HepG2 (cell line): Measurements from ENCODE around the gene CDHR5. TPM values are rescaled to one million over a fixed set of nuclear protein-coding genes. Genes with fewer than 3 reads are reported as not detected.
A peak's percentile ranks its signal among the peaks of the same experiment; 100 is the strongest.

ENCODE experiments used
- ATF1 ChIP-seq: IDR thresholded peaks from 2 replicates; pipeline ENCODE4 v1.6.1; 2016; ENCODE audit warnings: mild to moderate bottlenecking, control low read depth
- ATF7 ChIP-seq, 2 experiments: fragments of 450-650 bp in 1 of 2; sonication (generic) in 1 of 2; formaldehyde crosslinking in 1 of 2; IDR thresholded peaks; 2 replicates each; pipeline versions ENCODE4 v1.4.0 to v1.6.1; 2016 to 2020; ENCODE audit warnings: antibody characterized with exemption in 1 of 2, mild to moderate bottlenecking in 1 of 2, missing genetic modification reagents in 1 of 2
- DMAP1 ChIP-seq: IDR thresholded peaks from 2 replicates; pipeline ENCODE4 v1.6.1; 2016
- FUBP1 ChIP-seq: sonication (generic); formaldehyde crosslinking; IDR thresholded peaks from 2 replicates; pipeline ENCODE4 v1.5.1; 2020; ENCODE audit warnings: missing genetic modification reagents, mild to moderate bottlenecking, borderline replicate concordance
- HNF4G ChIP-seq, 2 experiments: sonication (generic) in 1 of 2; formaldehyde crosslinking in 1 of 2; IDR thresholded peaks; 2 replicates each; pipeline versions ENCODE4 v1.4.0 to v1.6.1; 2011 to 2020; ENCODE audit warnings: borderline replicate concordance in 2 of 2, low read depth in 2 of 2, mild to moderate bottlenecking in 2 of 2, low read length in 1 of 2, missing genetic modification reagents in 1 of 2, moderate library complexity in 1 of 2
- PAX8 ChIP-seq: sonication (generic); formaldehyde crosslinking; IDR thresholded peaks from 2 replicates; pipeline ENCODE4 v1.8.0; 2022; ENCODE audit warnings: mild to moderate bottlenecking, missing genetic modification reagents, borderline replicate concordance
- PBX2 ChIP-seq: IDR thresholded peaks from 2 replicates; pipeline ENCODE4 v1.6.1; 2016; ENCODE audit warnings: control low read depth
- PHB2 ChIP-seq: fragments of 450-650 bp; IDR thresholded peaks from 2 replicates; pipeline ENCODE4 v1.6.1; 2018; ENCODE audit not compliant: partially characterized antibody
- SIN3A ChIP-seq: IDR thresholded peaks from 2 replicates; pipeline ENCODE4 v1.6.1; 2011; ENCODE audit warnings: low read depth, mild to moderate bottlenecking, control low read depth, low read length, borderline replicate concordance
- ZBTB33 ChIP-seq: sonication (generic); formaldehyde crosslinking; IDR thresholded peaks from 2 replicates; pipeline ENCODE4 v1.4.0; 2020; ENCODE audit warnings: missing genetic modification reagents
- ZNF101 ChIP-seq: sonication (generic); formaldehyde crosslinking; IDR thresholded peaks from 2 replicates; pipeline ENCODE4 v1.4.0; 2020; ENCODE audit warnings: mild to moderate bottlenecking, low read depth, missing genetic modification reagents, borderline replicate concordance
- ZNF251 ChIP-seq: sonication (generic); formaldehyde crosslinking; IDR thresholded peaks from 2 replicates; pipeline ENCODE4 v1.9.0; 2021; ENCODE audit warnings: mild to moderate bottlenecking, missing genetic modification reagents
- ZNF318 ChIP-seq: sonication (generic); formaldehyde crosslinking; IDR thresholded peaks from 2 replicates; pipeline ENCODE4 v1.4.0; 2020; ENCODE audit warnings: mild to moderate bottlenecking, missing genetic modification reagents
- ZNF549 ChIP-seq: sonication (generic); formaldehyde crosslinking; IDR thresholded peaks from 2 replicates; pipeline ENCODE4 v1.5.0; 2020; ENCODE audit warnings: missing genetic modification reagents
- polyA plus RNA-seq, 8 experiments: library from polyadenylated mRNA; depleted of rRNA in 3 of 8; stranded (reverse) in 7 of 8; unstranded in 1 of 8; fragments of >200 nt; fragmentation: Illumina TruSeq in 4 of 8; extraction: Trizol in 4 of 8; gene quantifications; 2 replicates each; pipeline versions ENCODE4 v1.2.1 to v1.2.3, GENCODE V29; 2011 to 2016; ENCODE audit warnings: low read depth in 4 of 8, missing spikeins in 1 of 8, mixed read lengths in 1 of 8; ENCODE audit not compliant: insufficient read depth in 1 of 8
- total RNA-seq, 5 experiments: library from RNA; depleted of rRNA; stranded (reverse); fragments of >200 nt; fragmentation: Illumina TruSeq; extraction: Trizol; gene quantifications; 2 replicates each; pipeline ENCODE4 v1.2.3, GENCODE V29; 2016; ENCODE audit warnings: low read depth in 1 of 5

The CDHR5 gene
- total and polyA plus RNA-seq, 2 of the 13 experiments (the other 11 are each of a cell fraction or from before 2014, with no cell fraction given) = 0.46 to 0.71 TPM

GRCh38 chr11:579830-580601 lies 44.7 kb downstream of the CDHR5 start (continued):
- TF ChIP-seq ZNF318 (CRISPR knock-in tag) = no peak
- no peak for TF ChIP-seq PBX2 (CRISPR knock-in tag)
- peak; percentile 64 for TF ChIP-seq DMAP1
- TF ChIP-seq FUBP1 (CRISPR knock-in tag) = no peak
- no peak for TF ChIP-seq SIN3A
- TF ChIP-seq ATF7 (IDR thresholded peaks at IDR 0.05) = no peak
- 0 out of 2 replicates have a peak, but pooled peaks have one; percentile 24 for TF ChIP-seq ATF7 (CRISPR knock-in tag; IDR thresholded peaks at IDR 0.05)
- TF ChIP-seq PAX8 (CRISPR knock-in tag) = no peak
- no peak for TF ChIP-seq ATF1 (CRISPR knock-in tag)
- TF ChIP-seq HNF4G (IDR thresholded peaks at IDR 0.05; ENCODE audit: borderline replicate concordance, low read depth, low read length) = peak; percentile 51
- TF ChIP-seq HNF4G (CRISPR knock-in tag; IDR thresholded peaks at IDR 0.05; ENCODE audit: borderline replicate concordance, low read depth) = no peak
- TF ChIP-seq ZNF101 (CRISPR knock-in tag) = no peak
- no peak for TF ChIP-seq PHB2
- no peak for TF ChIP-seq ZNF549 (CRISPR knock-in tag)
- no peak for TF ChIP-seq ZNF251 (CRISPR knock-in tag)
- peak; percentile 10; the same call in 1 of the 2 replicates for TF ChIP-seq ZBTB33
